Body of pancreas (tissue), 4 donors: ENCODE measurements around the gene IL1RAPL1. TPM values are rescaled to one million over a fixed set of nuclear protein-coding genes. Genes with fewer than 3 reads are reported as not detected.

Source experiments
- ATAC-seq: fragments of 150-250 bp; one replicate; pipeline ENCODE4 v1.9.1; 2016
- DNase-seq, 4 donors: peaks; one replicate each; pipeline ENCODE4 v3.0.0-alpha.2; 2019
- H3K27ac ChIP-seq, 4 donors: fragments of 200-600 bp; sonication (generic); 1 replicate in 3 of 4; 2 replicates in 1 of 4; pipeline versions ENCODE4 v1.5.1 to v1.6.1; 2016 to 2019; ENCODE audit warnings: mild to moderate bottlenecking in 1 of 4, mixed read lengths in 1 of 4, moderate library complexity in 1 of 4
- H3K27me3 ChIP-seq, 2 donors: fragments of 200-600 bp; sonication (generic); one replicate each; pipeline ENCODE4 v1.6.0; 2016; ENCODE audit warnings: mild to moderate bottlenecking in 1 of 2
- H3K36me3 ChIP-seq, 2 donors: fragments of 200-600 bp; sonication (generic); replicated peaks in 1 of 2; 2 replicates each; pipeline ENCODE4 v1.5.1; 2016; ENCODE audit warnings: low read depth in 2 of 2; ENCODE audit not compliant: insufficient read depth in 1 of 2
- H3K4me1 ChIP-seq: fragments of 200-600 bp; sonication (generic); one replicate; pipeline ENCODE4 v1.6.0; 2016
- H3K4me3 ChIP-seq, 2 donors: fragments of 200-600 bp; sonication (generic); 1 replicate in 1 of 2; 2 replicates in 1 of 2; pipeline ENCODE4 v1.5.1; 2016 to 2019
- H3K9me3 ChIP-seq, 3 donors: fragments of 200-600 bp; sonication (generic); 1 replicate in 2 of 3; 2 replicates in 1 of 3; pipeline ENCODE4 v1.5.1; 2016
- POLR2A ChIP-seq, 3 donors: fragments of 450-650 bp; IDR thresholded peaks; one replicate each; pipeline ENCODE4 v1.6.1; 2016; ENCODE audit warnings: antibody characterized with exemption in 3 of 3, mild to moderate bottlenecking in 2 of 3
- WGBS, 2 donors: methylation state at CpG; one replicate each; pipeline ENCODE4 v1.1.5; 2017; 5-methylcytosine and 5-hydroxymethylcytosine counted together
- intact Hi-C: fragments of 100-400 bp; cut with DNase I; formaldehyde crosslinking; loops from one replicate; pipeline ENCODE4 v1.15.1; 2023
- total RNA-seq, 2 donors: library from RNA; depleted of rRNA; stranded (reverse); fragments of >200 nt; gene quantifications; one replicate each; pipeline ENCODE4 v1.1.0, GENCODE V29; 2016
- TF ChIP-seq, protein P1 (sequence below), 7 experiments: fragments of 450-650 bp in 4 of 7; fragments of 200-600 bp in 3 of 7; sonication (generic) in 3 of 7; IDR thresholded peaks; one replicate each; pipeline ENCODE4 v1.5.1; 2016 to 2019; ENCODE audit warnings: antibody characterized with exemption in 7 of 7

Gene IL1RAPL1
- total RNA-seq, 2 donors from 2014 or later, result 0.26 TPM; not detected in 1

GRCh38 chrX:29065477-29065876, 478.2 kb downstream of the IL1RAPL1 start:
- no peak for DNase-seq
- H3K4me1 ChIP-seq, result no peaks in the 10 kb centered on the region
- no peaks in the 10 kb centered on the region for H3K9me3 ChIP-seq
- ATAC-seq, result no peak
- no peak overlapping the region for H3K4me3 ChIP-seq
- no peak for TF ChIP-seq POLR2A (IDR thresholded peaks at IDR 0.05)
- TF ChIP-seq, protein P1, sequence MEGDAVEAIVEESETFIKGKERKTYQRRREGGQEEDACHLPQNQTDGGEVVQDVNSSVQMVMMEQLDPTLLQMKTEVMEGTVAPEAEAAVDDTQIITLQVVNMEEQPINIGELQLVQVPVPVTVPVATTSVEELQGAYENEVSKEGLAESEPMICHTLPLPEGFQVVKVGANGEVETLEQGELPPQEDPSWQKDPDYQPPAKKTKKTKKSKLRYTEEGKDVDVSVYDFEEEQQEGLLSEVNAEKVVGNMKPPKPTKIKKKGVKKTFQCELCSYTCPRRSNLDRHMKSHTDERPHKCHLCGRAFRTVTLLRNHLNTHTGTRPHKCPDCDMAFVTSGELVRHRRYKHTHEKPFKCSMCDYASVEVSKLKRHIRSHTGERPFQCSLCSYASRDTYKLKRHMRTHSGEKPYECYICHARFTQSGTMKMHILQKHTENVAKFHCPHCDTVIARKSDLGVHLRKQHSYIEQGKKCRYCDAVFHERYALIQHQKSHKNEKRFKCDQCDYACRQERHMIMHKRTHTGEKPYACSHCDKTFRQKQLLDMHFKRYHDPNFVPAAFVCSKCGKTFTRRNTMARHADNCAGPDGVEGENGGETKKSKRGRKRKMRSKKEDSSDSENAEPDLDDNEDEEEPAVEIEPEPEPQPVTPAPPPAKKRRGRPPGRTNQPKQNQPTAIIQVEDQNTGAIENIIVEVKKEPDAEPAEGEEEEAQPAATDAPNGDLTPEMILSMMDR (IDR thresholded peaks at IDR 0.05), result no peak
- H3K36me3 ChIP-seq, result no peaks in the 10 kb centered on the region
- 62 to 94% methylated on average over 2 of the region's 2 CpGs for WGBS, 2 donors
- no peaks in the 10 kb centered on the region for H3K27me3 ChIP-seq
- no peak overlapping the region for H3K27ac ChIP-seq
- intact Hi-C loops, result no loop called here

- no peak for ATAC-seq
Measured at GRCh38 chrX:29066516-29066915, 479.3 kb downstream of the IL1RAPL1 start.

DNA sequence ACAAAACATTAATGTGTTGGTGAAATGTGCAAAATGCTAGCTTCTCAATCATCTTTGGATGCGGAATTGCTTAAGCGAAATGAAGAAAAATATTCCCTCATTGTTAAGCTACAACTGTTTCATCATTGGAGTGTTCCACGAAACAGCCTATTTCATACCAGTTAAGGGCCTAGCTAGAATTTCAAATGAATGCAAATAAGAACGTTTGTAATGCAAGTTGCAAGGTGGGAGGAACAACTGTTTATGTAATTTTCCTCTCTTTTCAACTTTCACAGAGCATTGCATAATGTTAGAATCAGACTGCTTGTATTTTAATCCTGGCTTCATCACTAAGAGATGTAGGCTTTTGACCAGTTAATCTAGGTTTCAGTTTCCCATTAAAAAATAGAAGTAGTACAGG, 480.1 kb downstream of the IL1RAPL1 start:
- H3K4me3 ChIP-seq, result no peak overlapping the region
- no peak overlapping the region for H3K27ac ChIP-seq
- no peaks in the 10 kb centered on the region for H3K36me3 ChIP-seq
- DNase-seq, result no peak
- no peaks in the 10 kb centered on the region for H3K4me1 ChIP-seq
- H3K9me3 ChIP-seq, result no peaks in the 10 kb centered on the region
- no peaks in the 10 kb centered on the region for H3K27me3 ChIP-seq
- ATAC-seq, result no peak
- 63 to 65% methylated on average over 4 of the region's 4 CpGs for WGBS, 2 donors
- intact Hi-C loops, result no loop called here
- TF ChIP-seq POLR2A (IDR thresholded peaks at IDR 0.05), result no peak
- TF ChIP-seq, protein P1 (IDR thresholded peaks at IDR 0.05), result no peak

More at GRCh38 chrX:29066516-29066915, 479.3 kb downstream of the IL1RAPL1 start:
- Histone ChIP-seq H3K27me3 (no peaks in the 10 kb centered on the region), H3K36me3 (no peaks in the 10 kb centered on the region), H3K4me1 (no peaks in the 10 kb centered on the region), H3K4me3 (no peak overlapping the region), H3K27ac (no peak overlapping the region), H3K9me3 (no peaks in the 10 kb centered on the region)
- TF ChIP-seq POLR2A (IDR thresholded peaks at IDR 0.05), result no peak
- TF ChIP-seq, protein P1 (IDR thresholded peaks at IDR 0.05), result no peak
- no peak for DNase-seq
- intact Hi-C loops, result no loop called here
- WGBS, 2 donors, result 29% methylated on average over 1 of the region's 1 CpG; no CpG with 5 or more reads in 1 of the 2 donors

- TF ChIP-seq POLR2A (IDR thresholded peaks at IDR 0.05), result no peak
- TF ChIP-seq, protein P1 (IDR thresholded peaks at IDR 0.05), result no peak
- intact Hi-C loops, result no loop called here
- 73% methylated on average over 5 of the region's 5 CpGs for WGBS, 2 donors
- H3K9me3 ChIP-seq, result no peaks in the 10 kb centered on the region
- H3K27me3 ChIP-seq, result no peaks in the 10 kb centered on the region
- DNase-seq, result no peak
- no peaks in the 10 kb centered on the region for H3K36me3 ChIP-seq
- no peak overlapping the region for H3K4me3 ChIP-seq
- no peak overlapping the region for H3K27ac ChIP-seq
- no peaks in the 10 kb centered on the region for H3K4me1 ChIP-seq
- no peak for ATAC-seq
Measured at GRCh38 chrX:29071525-29072320, 484.5 kb downstream of the IL1RAPL1 start.

GRCh38 chrX:29082558-29082957, 495.3 kb downstream of the IL1RAPL1 start:
- Histone ChIP-seq H3K9me3 (no peaks in the 10 kb centered on the region), H3K27me3 (no peaks in the 10 kb centered on the region), H3K36me3 (no peaks in the 10 kb centered on the region), H3K27ac (no peak overlapping the region), H3K4me1 (no peaks in the 10 kb centered on the region), H3K4me3 (no peak overlapping the region)
- WGBS, 2 donors, result 66 to 72% methylated on average over 3 of the region's 3 CpGs
- intact Hi-C loops, result no loop called here
- DNase-seq (no peak), ATAC-seq (no peak)
- no peak for TF ChIP-seq POLR2A (IDR thresholded peaks at IDR 0.05)
- TF ChIP-seq, protein P1 (IDR thresholded peaks at IDR 0.05), result no peak
